ENCODE data around the gene WTIP.
A peak's percentile ranks its signal among the peaks of the same experiment; 100 is the strongest.
"Not testable (repeated sequence)": the region's sequence is repeated elsewhere in the genome, so short reads cannot be mapped to it uniquely, and the experiment has no call there.

WTIP gene

GRCh38 chr19:34480971-34481841, at the start of gene WTIP:
Gene WTIP (plus strand): TSS chr19:34481758. CDS start chr19:34481975, 217 bp downstream.
- DNase-seq: no peak

GRCh38 chr19:34432797-34433196, 48.8 kb upstream of the WTIP start:
- no peak for DNase-seq

GRCh38 chr19:34436716-34437115, 44.8 kb upstream of the WTIP start:
- DNase-seq: no peak

- no peak for DNase-seq
Observed at GRCh38 chr19:34448191-34448590, 33.4 kb upstream of the WTIP start.

GRCh38 chr19:34452723-34453122, 28.8 kb upstream of the WTIP start:
- DNase-seq: no peak

GRCh38 chr19:34454091-34454490, 27.5 kb upstream of the WTIP start:
- no peak for DNase-seq

- no peak for DNase-seq
Observed at GRCh38 chr19:34454685-34455084, 26.9 kb upstream of the WTIP start.

GRCh38 chr19:34455783-34456480, 25.6 kb upstream of the WTIP start:
- DNase-seq: not testable (repeated sequence)

GRCh38 chr19:34457446-34457845, 24.1 kb upstream of the WTIP start:
- DNase-seq: no peak

- no peak for DNase-seq
Observed at GRCh38 chr19:34458677-34459076, 22.9 kb upstream of the WTIP start.

- DNase-seq: no peak
Observed at GRCh38 chr19:34459614-34460013, 21.9 kb upstream of the WTIP start.

GRCh38 chr19:34461375-34462100, 20.0 kb upstream of the WTIP start:
- no peak for DNase-seq

GRCh38 chr19:34464785-34465184, 16.8 kb upstream of the WTIP start:
- DNase-seq: not testable (repeated sequence)

GRCh38 chr19:34468409-34468808, 13.1 kb upstream of the WTIP start:
- no peak for DNase-seq

GRCh38 chr19:34469026-34469425, 12.5 kb upstream of the WTIP start:
- not testable (repeated sequence) for DNase-seq

GRCh38 chr19:34471906-34472700, 9.5 kb upstream of the WTIP start:
- DNase-seq: no peak

- DNase-seq: no peak
Observed at GRCh38 chr19:34474233-34474989, 7.1 kb upstream of the WTIP start.

- peak; percentile 7 for DNase-seq
Observed at GRCh38 chr19:34475026-34475974, 6.3 kb upstream of the WTIP start.

- no peak for DNase-seq
Observed at GRCh38 chr19:34475975-34476594, 5.5 kb upstream of the WTIP start.

GRCh38 chr19:34478496-34478895, 3.1 kb upstream of the WTIP start:
- not testable (repeated sequence) for DNase-seq
